ENCODE results near the gene UBL5.

The UBL5 gene

DNA sequence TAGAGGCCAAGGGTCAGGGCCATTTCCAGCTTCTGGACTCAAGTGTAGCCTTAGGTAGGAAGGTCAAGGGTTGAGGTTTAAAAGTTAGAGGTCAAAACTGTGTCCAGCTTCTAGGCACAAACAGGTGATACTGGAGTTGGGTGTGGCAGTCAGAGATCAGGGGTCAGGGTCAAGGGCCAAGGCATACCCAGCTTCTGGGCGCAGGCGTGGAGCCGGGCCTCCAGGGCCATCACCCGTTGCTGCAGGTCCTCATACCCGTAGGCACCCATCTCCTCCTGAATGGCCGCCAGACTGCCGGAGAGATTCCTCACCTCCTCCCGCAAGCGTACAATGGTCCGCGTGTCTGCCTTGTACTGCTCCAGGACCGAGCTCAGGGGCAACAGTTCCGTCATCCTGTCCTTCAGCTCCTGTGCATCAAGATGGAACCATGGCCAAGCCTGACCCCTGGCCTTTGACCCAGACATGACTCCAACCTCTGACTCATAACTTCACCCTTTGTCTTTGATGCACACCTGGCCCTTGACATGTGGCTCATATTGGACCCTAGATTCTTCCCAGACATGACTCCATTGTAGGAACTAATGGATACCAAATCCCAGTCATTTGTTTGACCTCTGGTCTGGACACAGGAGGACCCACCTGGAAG, 29.5 kb downstream of the UBL5 start:
- DNase-seq = no peak

DNA sequence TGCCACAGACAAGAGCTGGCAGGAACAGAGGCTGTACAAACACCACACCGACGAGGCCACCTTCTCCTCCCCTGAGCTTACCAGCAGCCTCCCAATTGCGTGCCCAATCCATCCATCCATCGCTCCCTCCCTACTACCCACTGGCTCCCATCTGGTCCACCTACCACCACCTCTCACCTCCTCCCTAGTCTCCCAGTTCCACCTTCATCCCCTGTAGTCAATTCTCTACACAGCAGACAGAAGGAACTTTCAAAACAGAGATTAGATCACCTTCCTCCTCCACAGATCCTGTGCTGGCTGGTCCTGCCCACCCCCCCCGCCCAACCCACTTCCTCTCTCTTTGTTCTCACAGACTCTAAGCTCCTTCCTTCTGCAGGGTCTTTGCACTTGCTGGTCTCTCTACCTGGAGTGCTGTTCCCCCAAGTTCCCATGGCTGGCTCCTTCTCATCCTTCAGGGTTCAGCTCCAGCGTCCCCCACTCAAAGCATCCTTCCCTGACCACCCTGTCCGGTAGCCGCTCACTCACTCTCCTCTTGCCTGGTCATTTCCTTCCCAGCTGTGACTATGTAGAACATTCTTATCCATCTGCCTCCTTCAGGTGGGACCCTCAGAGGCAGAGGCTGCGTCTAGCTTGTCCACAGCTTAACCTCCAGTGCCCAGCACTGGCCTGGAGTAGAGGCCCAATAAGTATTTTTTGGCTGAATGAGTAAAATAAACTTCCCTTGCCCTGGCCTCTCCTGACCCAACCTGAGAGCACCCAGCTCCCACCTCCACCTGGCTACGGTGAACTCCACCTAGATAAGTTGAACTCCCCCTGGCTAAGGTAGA, 30.4 kb downstream of the UBL5 start:
- DNase-seq = no peak

DNA sequence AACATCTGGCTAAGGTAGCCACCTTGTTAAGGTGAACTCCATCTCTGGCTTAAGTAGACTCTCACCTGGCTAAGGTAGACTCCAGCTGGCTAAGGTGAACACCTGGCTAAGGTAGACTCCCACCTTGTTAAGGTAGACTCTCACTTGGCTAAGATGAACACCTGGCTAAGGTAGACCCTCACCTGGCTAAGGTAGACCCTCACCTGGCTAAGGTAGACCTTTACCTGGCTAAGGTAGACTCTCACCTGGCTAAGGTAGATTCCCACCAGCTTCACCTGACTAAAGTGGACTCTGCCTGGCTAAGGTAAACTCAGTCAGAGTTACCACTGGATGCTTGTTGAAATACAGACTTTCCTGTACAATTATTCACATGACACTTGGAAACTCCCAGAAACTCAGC, 31.0 kb downstream of the UBL5 start:
- no peak for DNase-seq

DNA sequence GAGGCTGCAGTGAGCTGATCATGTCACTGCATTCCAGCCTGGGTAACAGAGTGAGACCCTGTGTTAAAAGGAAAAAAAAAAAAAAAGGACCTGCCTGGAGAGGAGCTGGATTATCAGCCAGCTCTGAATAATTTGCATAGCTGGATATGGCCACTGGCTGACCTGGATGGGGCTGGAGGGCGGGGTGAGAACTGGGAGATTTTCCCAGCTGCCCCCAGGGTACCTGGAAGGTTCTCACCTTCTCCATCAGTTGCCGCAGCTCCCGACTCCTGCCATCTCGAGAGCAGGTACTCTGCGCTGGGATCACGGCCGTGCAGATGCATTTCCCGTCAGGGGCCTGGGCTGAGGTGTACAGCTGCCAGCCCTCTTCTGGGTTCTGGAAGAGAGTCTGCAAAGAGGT, 32.7 kb downstream of the UBL5 start:
- no peak for DNase-seq

- no peak for DNase-seq
These were observed 33.8 kb downstream of the UBL5 start for GRCh38 chr19:9861503-9861902.

DNA sequence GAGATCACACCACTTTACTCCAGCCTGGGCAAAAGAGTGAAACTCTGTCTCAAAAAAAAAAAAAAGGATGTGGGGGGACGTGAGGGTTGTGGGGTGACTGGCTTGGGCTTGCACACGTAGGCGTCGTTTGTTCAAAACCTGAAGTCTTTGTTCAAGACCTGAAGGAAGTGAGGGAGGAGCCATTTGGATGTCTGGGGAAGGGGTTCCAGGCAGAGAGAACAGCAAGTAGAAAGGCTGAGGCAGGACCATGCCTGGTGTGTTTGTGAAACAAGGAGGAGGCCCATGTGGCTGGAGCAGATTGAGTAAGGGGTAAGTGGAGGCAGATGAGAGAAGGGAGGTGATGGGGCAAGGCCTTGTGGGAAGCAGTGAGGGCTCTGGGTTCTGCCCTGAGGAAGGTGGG, 35.2 kb downstream of the UBL5 start:
- DNase-seq = no peak

DNA sequence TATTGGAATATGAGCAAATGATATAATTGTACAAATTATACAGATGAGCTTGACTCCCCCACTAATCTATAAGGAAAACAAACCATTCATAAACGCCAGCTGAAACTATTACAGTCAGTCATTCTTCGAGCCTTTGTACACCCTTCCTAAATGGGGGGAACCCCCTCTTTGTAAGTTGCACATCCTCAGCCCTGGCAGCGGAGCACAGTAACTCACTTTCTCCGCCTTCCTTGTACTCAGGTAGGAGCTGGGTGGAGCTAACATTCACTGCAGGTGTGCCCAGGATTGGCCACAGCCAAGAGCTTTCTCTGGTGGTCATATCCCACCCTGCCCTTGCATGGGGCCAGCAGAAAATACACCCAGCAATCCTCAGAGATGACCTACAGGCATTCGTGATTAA, 36.0 kb downstream of the UBL5 start:
- DNase-seq = no peak

GRCh38 chr19:9865732-9866501, 38.2 kb downstream of the UBL5 start:
- no peak for DNase-seq

GRCh38 chr19:9868983-9869617, 41.4 kb downstream of the UBL5 start:
- no peak for DNase-seq

- no peak for DNase-seq
These were observed 44.1 kb downstream of the UBL5 start for GRCh38 chr19:9871626-9872338.

DNA sequence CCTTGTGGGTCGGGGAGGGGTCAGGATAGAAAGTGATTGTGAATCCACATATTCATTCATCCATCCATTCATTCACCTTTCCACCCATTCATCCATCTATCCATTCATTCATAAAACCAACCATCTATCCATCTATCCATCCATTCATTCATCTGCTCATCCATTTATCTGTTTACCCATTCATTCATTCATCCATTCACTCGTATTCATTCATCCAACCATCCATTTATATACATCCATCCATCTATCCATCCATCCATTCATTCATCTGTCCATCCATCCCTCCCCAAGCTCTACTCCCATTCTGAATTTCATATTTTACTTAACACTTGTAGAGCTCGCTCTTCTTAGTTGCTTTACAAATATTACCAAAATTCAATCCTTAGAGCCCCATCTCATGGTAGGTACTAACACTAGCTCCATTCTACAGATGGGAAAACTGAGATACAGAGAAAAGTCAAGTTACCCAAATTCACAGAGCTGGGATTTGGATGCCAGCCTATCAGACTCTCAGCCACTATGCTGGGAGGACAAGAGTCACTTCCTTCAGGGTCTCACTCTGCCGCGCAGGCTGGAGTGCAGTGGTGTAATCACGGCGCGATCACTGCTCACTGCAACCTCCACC, 45.0 kb downstream of the UBL5 start:
- DNase-seq = no peak

GRCh38 chr19:9875031-9875627, 47.4 kb downstream of the UBL5 start:
- no peak for DNase-seq

GRCh38 chr19:9875796-9876195, 48.1 kb downstream of the UBL5 start:
- no peak for DNase-seq

DNA sequence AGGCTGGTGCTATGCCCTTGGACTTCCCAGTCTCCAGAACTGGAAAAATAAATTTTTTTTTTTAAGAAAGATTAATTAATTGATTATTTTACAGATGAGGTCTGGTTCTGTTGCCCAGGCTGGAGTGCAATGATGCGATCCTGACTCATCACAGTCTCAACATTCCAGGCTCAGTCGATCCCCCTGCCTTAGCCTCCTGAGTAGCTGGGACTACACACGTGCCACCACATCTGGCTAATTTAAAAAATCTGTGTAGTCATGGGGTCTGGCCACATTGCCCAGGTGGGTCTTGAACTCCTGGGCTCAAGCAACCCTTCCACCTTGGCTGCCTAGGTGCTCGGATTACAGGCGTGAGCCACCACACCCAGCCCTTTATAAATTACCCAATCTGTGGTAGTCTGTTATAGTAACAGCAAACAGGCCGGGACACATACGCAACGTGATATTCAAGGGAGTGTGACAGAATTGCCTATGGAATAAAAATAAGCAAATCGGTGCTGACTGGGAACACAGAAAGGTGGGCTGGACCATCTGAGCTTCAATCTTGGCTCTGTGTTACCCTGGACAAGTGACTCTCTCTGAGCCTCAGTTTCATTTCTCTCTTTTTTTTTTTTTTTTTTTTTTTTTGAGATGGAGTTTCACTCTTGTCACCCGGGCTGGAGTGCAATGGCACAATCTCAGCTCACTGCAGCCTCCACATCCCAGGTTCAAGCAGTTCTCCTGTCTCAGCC, 50.2 kb downstream of the UBL5 start:
- no peak for DNase-seq

DNA sequence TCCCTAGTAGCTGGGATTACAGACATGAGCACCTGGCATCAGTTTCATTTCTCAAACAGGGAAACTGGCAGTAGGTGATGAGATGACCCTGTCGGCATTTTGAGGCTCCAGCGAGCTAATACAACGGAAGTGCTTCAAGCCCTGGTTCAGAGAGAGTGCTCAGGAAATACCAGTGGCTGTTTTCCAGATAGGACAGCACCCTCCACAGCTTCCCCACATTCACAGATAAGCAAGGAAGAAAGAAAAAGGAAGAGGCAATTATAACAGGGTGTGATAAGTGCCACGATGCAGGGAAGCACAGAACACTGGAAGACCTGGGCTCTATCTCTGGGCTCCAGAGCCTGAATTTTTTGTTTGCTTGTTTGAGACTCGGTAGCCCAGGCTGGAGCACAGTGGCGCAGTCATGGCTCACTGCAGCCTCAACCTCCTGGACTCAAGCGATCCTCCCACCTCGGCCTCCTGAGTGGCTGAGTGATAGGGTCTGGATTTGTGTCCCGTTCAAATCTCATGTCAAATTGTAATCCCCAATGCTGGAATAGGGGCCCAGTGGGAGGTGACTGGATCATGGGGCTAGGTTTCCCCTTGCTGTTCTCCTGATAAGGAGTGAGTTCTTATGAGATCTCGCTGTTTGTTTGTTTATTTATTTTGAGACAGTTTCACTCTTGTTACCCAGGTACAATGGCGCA, 50.9 kb downstream of the UBL5 start:
- DNase-seq = no peak

Data from NCI-H187 treated with DMSO at 0.1 percent for 48 hours (cell line).